Right lobe of liver (tissue), 4 donors: ENCODE data around the gene ENDOU.

Experiments
- POLR2A ChIP-seq: fragments of 450-650 bp; IDR thresholded peaks from one replicate; pipeline ENCODE4 v1.6.1; 2017; ENCODE audit warnings: antibody characterized with exemption, mild to moderate bottlenecking
- TF ChIP-seq, protein P1 (sequence below), 4 donors: fragments of 200-600 bp in 3 of 4; fragments of 450-650 bp in 1 of 4; IDR thresholded peaks; one replicate each; pipeline versions ENCODE4 v1.5.1 to v1.8.0; 2016 to 2022; ENCODE audit warnings: antibody characterized with exemption in 4 of 4, mild to moderate bottlenecking in 2 of 4
- donor health status: DM: no; HTN: no; CAD: no.
- donor health status: DM: no; HTN: no; CAD: no.
- donor health status: DM: no; HTN: yes; CAD: no.

DNA sequence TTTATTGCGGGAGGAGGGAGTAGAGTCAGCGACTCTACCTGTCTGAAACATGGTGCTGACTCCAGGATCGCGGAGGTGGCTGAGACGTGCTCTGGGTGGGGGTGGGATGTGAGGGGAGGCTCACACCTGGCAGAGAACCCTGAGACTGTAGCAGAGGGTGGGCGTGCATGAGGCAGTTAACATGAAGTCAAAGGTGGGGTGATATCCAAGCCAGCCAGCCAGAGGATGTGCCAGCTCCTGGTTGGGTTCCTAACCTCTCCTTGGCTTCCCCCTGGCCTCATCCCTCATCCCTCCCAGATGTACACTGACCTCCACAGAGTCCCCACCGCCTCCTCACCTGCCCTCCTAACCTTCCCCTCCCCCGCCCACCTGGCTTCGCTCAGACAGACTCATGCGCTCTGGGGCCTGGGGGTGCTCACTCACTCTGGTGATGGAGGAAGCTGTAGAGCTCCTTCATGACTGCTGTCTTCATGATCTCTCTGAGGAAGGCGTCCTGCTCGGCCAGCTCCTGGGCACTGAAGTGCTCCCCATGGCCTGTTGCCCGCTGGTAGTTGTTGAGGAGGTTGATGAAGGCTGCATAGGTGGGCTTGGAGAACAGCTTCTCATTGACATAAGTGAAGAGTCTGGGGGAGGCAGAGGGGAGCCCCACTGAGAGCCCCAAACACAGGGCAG is 9.3 kb downstream of the ENDOU start:
- no peak for TF ChIP-seq POLR2A
- TF ChIP-seq, protein P1, sequence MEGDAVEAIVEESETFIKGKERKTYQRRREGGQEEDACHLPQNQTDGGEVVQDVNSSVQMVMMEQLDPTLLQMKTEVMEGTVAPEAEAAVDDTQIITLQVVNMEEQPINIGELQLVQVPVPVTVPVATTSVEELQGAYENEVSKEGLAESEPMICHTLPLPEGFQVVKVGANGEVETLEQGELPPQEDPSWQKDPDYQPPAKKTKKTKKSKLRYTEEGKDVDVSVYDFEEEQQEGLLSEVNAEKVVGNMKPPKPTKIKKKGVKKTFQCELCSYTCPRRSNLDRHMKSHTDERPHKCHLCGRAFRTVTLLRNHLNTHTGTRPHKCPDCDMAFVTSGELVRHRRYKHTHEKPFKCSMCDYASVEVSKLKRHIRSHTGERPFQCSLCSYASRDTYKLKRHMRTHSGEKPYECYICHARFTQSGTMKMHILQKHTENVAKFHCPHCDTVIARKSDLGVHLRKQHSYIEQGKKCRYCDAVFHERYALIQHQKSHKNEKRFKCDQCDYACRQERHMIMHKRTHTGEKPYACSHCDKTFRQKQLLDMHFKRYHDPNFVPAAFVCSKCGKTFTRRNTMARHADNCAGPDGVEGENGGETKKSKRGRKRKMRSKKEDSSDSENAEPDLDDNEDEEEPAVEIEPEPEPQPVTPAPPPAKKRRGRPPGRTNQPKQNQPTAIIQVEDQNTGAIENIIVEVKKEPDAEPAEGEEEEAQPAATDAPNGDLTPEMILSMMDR (IDR thresholded peaks at IDR 0.05): no peak
